Gastroesophageal sphincter (tissue), 4 donors: ENCODE data around the gene KLHL5. TPM values are rescaled to one million over a fixed set of nuclear protein-coding genes. Genes with fewer than 3 reads are reported as not detected.

Experiments
- ATAC-seq: fragments of 150-250 bp; one replicate; pipeline ENCODE4 v1.9.1; 2016; ENCODE audit warnings: mild to moderate bottlenecking, moderate library complexity
- H3K27ac ChIP-seq, 4 donors: fragments of 200-600 bp; sonication (generic) in 3 of 4; 1 replicate in 3 of 4; 2 replicates in 1 of 4; pipeline ENCODE4 v1.5.1; 2016 to 2019
- H3K27me3 ChIP-seq: fragments of 200-600 bp; sonication (generic); one replicate; pipeline ENCODE4 v1.5.1; 2019
- H3K36me3 ChIP-seq, 2 donors: fragments of 200-600 bp; sonication (generic); one replicate each; pipeline ENCODE4 v1.5.1; 2019; ENCODE audit warnings: control low read depth in 1 of 2
- H3K4me1 ChIP-seq, 3 donors: fragments of 200-600 bp; sonication (generic); 1 replicate in 2 of 3; 2 replicates in 1 of 3; pipeline ENCODE4 v1.5.1; 2016 to 2019; ENCODE audit warnings: control low read depth in 2 of 3
- H3K4me3 ChIP-seq, 2 donors: fragments of 200-600 bp; sonication (generic); one replicate each; pipeline ENCODE4 v1.5.1; 2019; ENCODE audit warnings: mild to moderate bottlenecking in 1 of 2, moderate library complexity in 1 of 2
- H3K9me3 ChIP-seq, 3 donors: fragments of 200-600 bp; sonication (generic); one replicate each; pipeline ENCODE4 v1.5.1; 2017 to 2019; ENCODE audit warnings: control low read depth in 2 of 3
- CTCF ChIP-seq, 4 experiments: fragments of 200-600 bp in 2 of 4; fragments of 450-650 bp in 2 of 4; sonication (generic) in 1 of 4; IDR thresholded peaks; one replicate each; pipeline ENCODE4 v1.5.1; 2017 to 2019; ENCODE audit warnings: antibody characterized with exemption in 4 of 4, mild to moderate bottlenecking in 2 of 4, moderate library complexity in 2 of 4
- EP300 ChIP-seq: sonication (generic); formaldehyde crosslinking; IDR thresholded peaks from one replicate; pipeline ENCODE4 v1.6.1; 2017; ENCODE audit warnings: antibody characterized with exemption, mild to moderate bottlenecking
- POLR2A ChIP-seq, 2 donors: fragments of 450-650 bp; IDR thresholded peaks; one replicate each; pipeline ENCODE4 v1.6.1; 2017; ENCODE audit warnings: antibody characterized with exemption in 2 of 2, mild to moderate bottlenecking in 2 of 2, moderate library complexity in 1 of 2
- POLR2AphosphoS5 ChIP-seq: sonication (generic); formaldehyde crosslinking; IDR thresholded peaks from one replicate; pipeline ENCODE4 v1.6.1; 2017; ENCODE audit warnings: antibody characterized with exemption
- WGBS, 2 donors: methylation state at CpG; one replicate each; pipeline ENCODE4 v1.1.5; 2018; ENCODE audit warnings: low coverage in 1 of 2; 5-methylcytosine and 5-hydroxymethylcytosine counted together
- total RNA-seq, 4 donors: library from RNA; depleted of rRNA; stranded (reverse); fragments of >200 nt; gene quantifications; one replicate each; pipeline ENCODE4 v1.1.0, GENCODE V29; 2016

KLHL5 gene
- total RNA-seq, 4 donors from 2014 or later: 57.5 to 143 (median 106) TPM

DNA sequence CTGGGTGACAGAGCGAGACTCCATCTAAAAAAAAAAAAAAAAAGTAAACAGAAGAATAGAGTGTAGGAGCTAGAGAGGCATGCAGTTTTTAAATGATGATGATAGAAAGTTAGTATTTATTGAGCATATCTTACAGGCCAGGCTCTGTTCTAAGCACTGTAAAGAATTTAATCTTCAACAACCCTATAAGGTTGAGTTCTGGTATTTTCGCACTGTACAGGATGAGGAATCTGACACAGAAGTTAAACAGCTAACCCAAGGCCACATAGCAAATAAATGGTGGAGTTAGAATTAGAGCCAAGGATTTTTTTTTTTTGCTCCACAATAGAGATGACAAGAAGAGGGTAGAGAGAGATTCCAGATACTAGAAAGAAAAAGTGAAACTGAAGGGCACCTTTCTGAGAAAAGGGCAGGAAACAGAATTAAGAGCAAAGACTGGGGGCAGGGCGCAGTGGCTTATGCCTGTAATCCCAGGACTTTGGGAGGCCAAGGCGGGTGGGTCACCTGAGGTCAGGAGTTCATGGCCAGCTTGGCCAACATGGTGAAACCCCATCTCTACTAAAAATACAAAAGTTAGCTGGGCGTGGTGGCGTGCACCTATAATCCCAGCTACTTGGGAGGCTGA lies 56.1 kb downstream of the KLHL5 start:
- Histone ChIP-seq H3K27ac (no peak overlapping the region), H3K4me3 (no peak overlapping the region), H3K27me3 (no peaks in the 10 kb centered on the region), H3K9me3 (no peaks in the 10 kb centered on the region), H3K36me3 (peaks cover 0 to 62% of the 10 kb centered on the region in 2 donors), H3K4me1 (no peaks in the 10 kb centered on the region)
- no peak for ATAC-seq
- WGBS, 2 donors: 89 to 90% methylated on average over 4 to 6 of the region's 6 CpGs
- TF ChIP-seq CTCF (IDR thresholded peaks at IDR 0.05): no peak
- TF ChIP-seq POLR2A (IDR thresholded peaks at IDR 0.05): no peak
- no peak for TF ChIP-seq EP300
- TF ChIP-seq POLR2AphosphoS5: no peak

GRCh38 chr4:39120418-39120817 lies 58.4 kb downstream of the KLHL5 start:
- TF ChIP-seq POLR2AphosphoS5 (no peak), EP300 (no peak), CTCF (IDR thresholded peaks at IDR 0.05) (no peak), POLR2A (IDR thresholded peaks at IDR 0.05) (no peak)
- H3K27ac ChIP-seq: no peak overlapping the region
- ATAC-seq: no peak
- H3K4me3 ChIP-seq: no peak overlapping the region
- no peaks in the 10 kb centered on the region for H3K4me1 ChIP-seq
- no peaks in the 10 kb centered on the region for H3K27me3 ChIP-seq
- H3K36me3 ChIP-seq: peaks cover 0 to 39% of the 10 kb centered on the region in 2 donors
- WGBS, 2 donors: 94% methylated on average over 1 of the region's 1 CpG; no CpG with 5 or more reads in 1 of the 2 donors
- no peaks in the 10 kb centered on the region for H3K9me3 ChIP-seq

GRCh38 chr4:39124885-39125599 lies 63.0 kb downstream of the KLHL5 start:
- TF ChIP-seq POLR2AphosphoS5: no peak
- no peak for TF ChIP-seq POLR2A (IDR thresholded peaks at IDR 0.05)
- peaks cover 0 to 7% of the 10 kb centered on the region in 2 donors for H3K36me3 ChIP-seq
- H3K9me3 ChIP-seq: no peaks in the 10 kb centered on the region
- 96 to 98% methylated on average over 9 of the region's 9 CpGs for WGBS, 2 donors
- no peaks in the 10 kb centered on the region for H3K27me3 ChIP-seq
- no peak overlapping the region for H3K27ac ChIP-seq
- no peak overlapping the region for H3K4me3 ChIP-seq
- no peak for ATAC-seq
- H3K4me1 ChIP-seq: no peaks in the 10 kb centered on the region

GRCh38 chr4:39125600-39125985 lies 63.6 kb downstream of the KLHL5 start:
- Histone ChIP-seq H3K9me3 (no peaks in the 10 kb centered on the region), H3K27ac (no peak overlapping the region), H3K4me1 (no peaks in the 10 kb centered on the region), H3K36me3 (peaks cover 0 to 2% of the 10 kb centered on the region in 2 donors), H3K4me3 (no peak overlapping the region), H3K27me3 (no peaks in the 10 kb centered on the region)
- no peak for TF ChIP-seq POLR2A (IDR thresholded peaks at IDR 0.05)
- TF ChIP-seq CTCF (IDR thresholded peaks at IDR 0.05): no peak
- TF ChIP-seq EP300: no peak
- no peak for TF ChIP-seq POLR2AphosphoS5
- ATAC-seq: no peak
- 78 to 94% methylated on average over 3 of the region's 3 CpGs for WGBS, 2 donors

GRCh38 chr4:39126256-39127095 lies 64.4 kb downstream of the KLHL5 start:
- Histone ChIP-seq H3K36me3 (no peaks in the 10 kb centered on the region), H3K4me3 (no peak overlapping the region)
- 87 to 91% methylated on average over 7 to 11 of the region's 11 CpGs for WGBS, 2 donors

More at GRCh38 chr4:39126256-39127095, 64.4 kb downstream of the KLHL5 start:
- Histone ChIP-seq H3K9me3 (no peaks in the 10 kb centered on the region), H3K4me1 (no peaks in the 10 kb centered on the region), H3K27ac (no peak overlapping the region), H3K27me3 (no peaks in the 10 kb centered on the region)
- TF ChIP-seq POLR2AphosphoS5: no peak
- no peak for TF ChIP-seq EP300
- no peak for TF ChIP-seq POLR2A (IDR thresholded peaks at IDR 0.05)
- no peak for TF ChIP-seq CTCF (IDR thresholded peaks at IDR 0.05)
- no peak for ATAC-seq
